Stimulated activated naive CD4-positive, alpha-beta T cell treated with Interleukin-2 at 50 U/mL for 16 hours (primary cell): ENCODE data around the gene MCTP1.
"Not testable (repeated sequence)": the region's sequence is repeated elsewhere in the genome, so short reads cannot be mapped to it uniquely, and the experiment has no call there.

Experiments
- DNase-seq: peaks from one replicate; lab custom pipeline; 2025; lab: John Stamatoyannopoulos, UW

MCTP1 gene

GRCh38 chr5:95178046-95178651 lies 106.7 kb downstream of the MCTP1 start:
- DNase-seq, result no peak

GRCh38 chr5:95177456-95177855 lies 107.4 kb downstream of the MCTP1 start:
- DNase-seq, result no peak

- no peak for DNase-seq
Measured at GRCh38 chr5:95175106-95175505, 109.8 kb downstream of the MCTP1 start.

- no peak for DNase-seq
Measured at GRCh38 chr5:95172659-95173058, 112.2 kb downstream of the MCTP1 start.

GRCh38 chr5:95164861-95165260 lies 120.0 kb downstream of the MCTP1 start:
- DNase-seq, result no peak

- no peak for DNase-seq
Measured at GRCh38 chr5:95163079-95163478, 121.8 kb downstream of the MCTP1 start.

GRCh38 chr5:95162231-95162992 lies 122.5 kb downstream of the MCTP1 start:
- DNase-seq, result no peak

GRCh38 chr5:95159603-95160002 lies 125.3 kb downstream of the MCTP1 start:
- DNase-seq, result no peak

- no peak for DNase-seq
Measured at GRCh38 chr5:95155888-95156287, 129.0 kb downstream of the MCTP1 start.

- no peak for DNase-seq
Measured at GRCh38 chr5:95153511-95153910, 131.4 kb downstream of the MCTP1 start.

- DNase-seq, result no peak
Measured at GRCh38 chr5:95152535-95152934, 132.4 kb downstream of the MCTP1 start.

- no peak for DNase-seq
Measured at GRCh38 chr5:95152131-95152530, 132.8 kb downstream of the MCTP1 start.

- DNase-seq, result no peak
Measured at GRCh38 chr5:95151694-95152093, 133.2 kb downstream of the MCTP1 start.

- no peak for DNase-seq
Measured at GRCh38 chr5:95149387-95149786, 135.5 kb downstream of the MCTP1 start.

- no peak for DNase-seq
Measured at GRCh38 chr5:95148453-95148852, 136.4 kb downstream of the MCTP1 start.

GRCh38 chr5:95143858-95144257 lies 141.0 kb downstream of the MCTP1 start:
- DNase-seq, result not testable (repeated sequence)

- no peak for DNase-seq
Measured at GRCh38 chr5:95142145-95142544, 142.7 kb downstream of the MCTP1 start.

- DNase-seq, result no peak
Measured at GRCh38 chr5:95141141-95141540, 143.8 kb downstream of the MCTP1 start.

- DNase-seq, result no peak
Measured at GRCh38 chr5:95134326-95134725, 150.6 kb downstream of the MCTP1 start.

GRCh38 chr5:95132096-95132495 lies 152.8 kb downstream of the MCTP1 start:
- DNase-seq, result no peak

GRCh38 chr5:95130941-95131340 lies 154.0 kb downstream of the MCTP1 start:
- DNase-seq, result no peak

- no peak for DNase-seq
Measured at GRCh38 chr5:95124731-95125130, 160.2 kb downstream of the MCTP1 start.

- no peak for DNase-seq
Measured at GRCh38 chr5:95124101-95124500, 160.8 kb downstream of the MCTP1 start.

- DNase-seq, result no peak
Measured at GRCh38 chr5:95114902-95115301, 170.0 kb downstream of the MCTP1 start.
